HG02884 (cell line): ENCODE results near the gene TM2D1.

Experiments
- ATAC-seq: cut with Tn5 transposase; IDR thresholded peaks from one replicate; pipeline ENCODE4 v1.9.1; 2021; ENCODE audit warnings: mild to moderate bottlenecking, moderate library complexity; ENCODE audit not compliant: unreplicated experiment

TM2D1 gene

DNA sequence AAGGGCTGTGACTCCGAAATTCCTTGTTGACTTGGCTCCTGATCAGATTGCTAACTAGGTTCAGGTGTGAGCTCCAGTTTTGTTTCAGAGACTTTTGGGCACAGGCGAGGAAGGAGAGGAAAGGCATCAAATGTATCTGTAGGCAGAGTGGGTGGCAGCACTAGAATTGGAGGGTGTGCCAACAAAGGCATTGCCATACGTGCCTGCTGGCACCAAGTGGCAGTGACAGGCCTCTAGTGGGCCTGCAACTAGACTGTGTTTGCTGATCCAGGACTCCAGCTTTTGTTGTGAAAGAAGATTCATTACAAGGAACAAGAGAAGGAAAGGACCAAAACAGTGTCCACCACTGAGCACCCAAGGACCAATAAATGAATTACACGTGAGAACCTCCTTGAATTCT is 79.5 kb downstream of the TM2D1 start:
- no peak for ATAC-seq

GRCh38 chr1:61644303-61644702 is 80.6 kb downstream of the TM2D1 start:
- ATAC-seq = no peak

GRCh38 chr1:61642475-61643232 is 82.3 kb downstream of the TM2D1 start:
- no peak for ATAC-seq

DNA sequence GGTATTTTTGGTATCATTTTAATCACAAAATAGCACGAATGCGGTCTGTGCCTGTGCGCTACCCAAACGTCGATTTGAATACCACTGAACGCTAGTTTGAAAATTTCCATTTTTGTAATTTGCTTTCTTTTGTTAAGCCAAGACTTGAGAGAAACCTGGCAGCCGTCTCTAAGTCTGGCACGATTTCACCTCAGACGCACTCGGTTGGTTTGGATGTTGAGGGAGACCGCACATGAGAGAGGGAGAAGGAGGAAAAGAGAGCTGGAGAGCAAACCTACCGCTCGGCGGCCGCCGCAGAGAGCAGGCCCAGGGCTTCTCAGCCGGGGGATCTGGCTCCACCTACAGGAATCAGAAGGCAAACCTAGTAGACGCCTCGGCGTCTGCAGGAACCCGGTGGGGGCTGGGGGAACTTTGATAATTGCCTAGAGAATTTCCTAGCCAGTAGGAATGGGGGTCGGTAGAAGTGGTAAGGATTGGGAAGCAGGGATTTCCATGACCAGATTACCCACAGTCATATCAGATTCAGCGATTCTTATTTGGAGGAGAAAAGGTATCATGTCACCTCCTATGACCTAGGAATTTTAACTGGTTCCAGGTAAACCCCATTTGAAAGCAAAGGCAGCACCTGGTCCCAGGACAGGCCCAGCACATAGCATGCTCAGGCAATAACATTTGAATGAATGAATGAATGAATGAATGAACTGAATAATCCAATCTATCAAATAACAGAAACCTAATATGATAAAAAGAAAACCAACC is 83.2 kb downstream of the TM2D1 start:
- peak; percentile 94 for ATAC-seq

GRCh38 chr1:61640531-61641530 is 84.1 kb downstream of the TM2D1 start:
- no peak for ATAC-seq

- ATAC-seq = no peak
Observed at GRCh38 chr1:61639608-61640336, 85.2 kb downstream of the TM2D1 start.

GRCh38 chr1:61638911-61639605 is 85.9 kb downstream of the TM2D1 start:
- no peak for ATAC-seq

GRCh38 chr1:61638296-61638695 is 86.6 kb downstream of the TM2D1 start:
- ATAC-seq = no peak

DNA sequence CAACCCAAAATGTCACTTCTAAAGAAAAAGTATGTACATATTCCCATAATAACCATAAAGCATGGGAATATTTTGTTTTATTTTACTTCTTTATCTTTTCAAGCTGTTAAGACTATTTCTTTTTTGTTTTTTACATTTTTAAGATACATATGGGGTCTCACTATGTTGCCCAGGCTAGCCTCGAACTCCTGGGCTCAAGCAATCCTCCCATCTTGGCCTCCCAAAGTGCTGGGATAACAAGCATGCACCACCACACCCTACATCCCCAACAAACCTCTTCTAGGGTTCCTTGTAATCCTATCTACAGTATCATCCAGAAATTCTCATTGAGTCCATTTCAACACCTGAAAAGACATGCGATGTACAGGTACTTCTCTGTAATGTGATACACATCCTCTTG is 87.5 kb downstream of the TM2D1 start:
- ATAC-seq = no peak

DNA sequence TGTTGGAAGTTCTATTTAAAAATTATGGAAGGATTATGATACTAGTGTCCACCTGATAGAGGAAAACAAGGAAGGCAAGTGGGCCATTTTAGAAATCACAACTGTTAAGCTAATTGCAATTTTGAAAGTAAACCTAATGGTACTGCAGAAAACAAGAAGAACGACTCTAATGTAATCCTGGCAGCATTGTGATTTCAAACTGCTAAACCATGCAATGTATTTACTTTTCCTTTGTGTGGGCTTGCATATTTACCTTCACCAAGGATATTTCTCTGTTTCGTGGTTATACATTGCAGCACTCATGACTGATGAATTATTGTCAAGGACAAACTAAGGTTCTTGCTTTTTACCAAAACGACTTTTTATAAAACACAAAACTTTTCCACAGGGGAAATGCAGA is 88.1 kb downstream of the TM2D1 start:
- ATAC-seq = no peak

GRCh38 chr1:61636376-61636775 is 88.6 kb downstream of the TM2D1 start:
- no peak for ATAC-seq

DNA sequence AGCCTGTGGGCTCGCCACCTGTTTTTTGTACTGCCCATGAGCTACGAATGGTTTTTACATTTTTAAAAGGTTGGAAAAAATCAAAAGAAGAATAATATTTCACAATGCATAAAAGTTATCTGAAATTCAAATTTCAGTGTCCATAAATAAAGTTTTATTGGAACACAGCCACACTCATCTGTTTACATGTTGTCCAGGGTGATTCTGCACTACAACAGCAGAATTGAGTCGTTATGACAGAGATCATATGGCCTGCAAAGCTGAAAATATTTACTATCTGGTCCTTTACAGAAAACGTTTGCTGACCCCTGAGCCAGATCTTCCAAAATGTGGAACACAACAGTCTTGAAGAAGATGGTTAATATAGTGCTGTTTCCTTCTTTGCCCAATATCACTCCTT is 89.4 kb downstream of the TM2D1 start:
- ATAC-seq = no peak

- ATAC-seq = no peak
Observed at GRCh38 chr1:61631436-61631835, 93.5 kb downstream of the TM2D1 start.
